Stomach (tissue), 9 donors: Measurements from ENCODE around the gene EXOC3L1. TPM values are rescaled to one million over a fixed set of nuclear protein-coding genes. Genes with fewer than 3 reads are reported as not detected.

ENCODE experiments used
- DNase-seq, 2 donors: peaks; one replicate each; pipeline versions ENCODE4 v3.0.0 to v3.0.0-alpha.2; 2013 to 2019
- H3K27ac ChIP-seq, 5 donors: fragments of 200-600 bp in 4 of 5; sonication (generic) in 4 of 5; one replicate each; pipeline ENCODE4 v1.5.1; 2013 to 2019; ENCODE audit warnings: mild to moderate bottlenecking in 1 of 5, moderate library complexity in 1 of 5
- H3K27me3 ChIP-seq, 3 donors: fragments of 200-600 bp; sonication (generic); one replicate each; pipeline ENCODE4 v1.5.1; 2017 to 2019; ENCODE audit warnings: mixed run types in 1 of 3
- H3K36me3 ChIP-seq, 4 donors: fragments of 200-600 bp; sonication (generic); 1 replicate in 3 of 4; 2 replicates in 1 of 4; pipeline ENCODE4 v1.5.1; 2016 to 2019
- H3K4me1 ChIP-seq, 4 donors: fragments of 200-600 bp; sonication (generic); one replicate each; pipeline ENCODE4 v1.5.1; 2016 to 2019
- H3K4me3 ChIP-seq, 4 donors: fragments of 200-600 bp; sonication (generic) in 3 of 4; one replicate each; pipeline ENCODE4 v1.5.1; 2016 to 2019; ENCODE audit warnings: mild to moderate bottlenecking in 1 of 4
- H3K9me3 ChIP-seq, 4 donors: fragments of 200-600 bp; sonication (generic); one replicate each; pipeline ENCODE4 v1.5.1; 2016 to 2019
- EP300 ChIP-seq: sonication (generic); formaldehyde crosslinking; IDR thresholded peaks from one replicate; pipeline ENCODE4 v1.6.1; 2017; ENCODE audit warnings: antibody characterized with exemption
- POLR2A ChIP-seq, 4 donors: fragments of 450-650 bp; IDR thresholded peaks; one replicate each; pipeline ENCODE4 v1.6.1; 2016; ENCODE audit warnings: antibody characterized with exemption in 4 of 4, control low read depth in 2 of 4, mild to moderate bottlenecking in 1 of 4, moderate library complexity in 1 of 4
- POLR2AphosphoS5 ChIP-seq, 3 donors: sonication (generic); formaldehyde crosslinking; IDR thresholded peaks; one replicate each; pipeline ENCODE4 v1.6.1; 2016; ENCODE audit warnings: antibody characterized with exemption in 3 of 3
- WGBS, 5 donors: extraction: QIAGEN DNeasy Blood & Tissue Kit in 3 of 5; methylation state at CpG; one replicate each; pipeline versions ENCODE4 v1.1.5 to v1.1.7; 2013 to 2018; 5-methylcytosine and 5-hydroxymethylcytosine counted together
- intact Hi-C: fragments of 100-400 bp; cut with DNase I; formaldehyde crosslinking; loops from one replicate; pipeline ENCODE4 v1.15.1; 2023; ENCODE audit warnings: low total_unique reads
- polyA plus RNA-seq, 3 donors: library from polyadenylated mRNA; stranded (reverse); fragments of 200-250 nt; gene quantifications; one replicate each; pipeline ENCODE4 v1.2.3, GENCODE V29; 2013
- total RNA-seq, 5 donors: library from RNA; depleted of rRNA; stranded (reverse); fragments of >200 nt; gene quantifications; one replicate each; pipeline versions ENCODE4 v1.1.0 to v1.2.3, GENCODE V29; 2014 to 2016
- TF ChIP-seq, protein P1 (sequence below), 7 experiments: fragments of 450-650 bp in 4 of 7; fragments of 200-600 bp in 3 of 7; sonication (generic) in 3 of 7; IDR thresholded peaks; one replicate each; pipeline ENCODE4 v1.5.1; 2016 to 2019; ENCODE audit warnings: antibody characterized with exemption in 7 of 7, control low read depth in 2 of 7, mild to moderate bottlenecking in 1 of 7
- donor health status: healthy with polysubstance abuse.
- donor health status: Bipolar disorder and iron deficiency.
- donor health status: healthy.

EXOC3L1 gene
- total and polyA plus RNA-seq, 8 donors: 1.3 to 25.5 (median 6.8) TPM; not detected in 1

DNA sequence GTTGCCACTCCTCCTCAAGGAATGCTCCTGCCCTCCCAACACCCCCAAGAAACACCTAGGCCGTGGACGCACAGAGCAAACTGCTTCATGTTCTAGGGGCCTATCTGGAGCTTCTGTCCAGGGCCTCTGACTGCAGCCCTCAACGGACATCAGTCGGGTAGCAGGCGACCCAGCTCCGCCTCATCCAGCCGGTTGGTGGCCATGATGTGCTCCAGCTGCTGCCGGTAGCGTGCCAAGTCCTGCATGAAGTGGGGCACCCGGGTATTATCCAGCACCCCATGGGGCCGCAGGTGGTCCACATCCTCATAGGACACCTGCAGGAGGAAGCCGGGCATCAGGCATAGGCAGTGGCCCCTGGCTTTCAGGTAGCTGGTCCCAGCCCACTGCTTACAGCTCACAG, 13.3 kb downstream of the EXOC3L1 start:
- H3K27ac ChIP-seq: no peak overlapping the region
- H3K27me3 ChIP-seq: peaks cover 0 to 18% (median 0%) of the 10 kb centered on the region in 3 donors
- 84 to 95% (median 89%) methylated on average over 7 to 12 of the region's 12 CpGs for WGBS, 5 donors
- intact Hi-C loops: no loop called here
- no peak overlapping the region for H3K4me3 ChIP-seq
- TF ChIP-seq EP300 (no peak), POLR2A (IDR thresholded peaks at IDR 0.05) (no peak), POLR2AphosphoS5 (IDR thresholded peaks at IDR 0.05) (no peak)
- TF ChIP-seq, protein P1, sequence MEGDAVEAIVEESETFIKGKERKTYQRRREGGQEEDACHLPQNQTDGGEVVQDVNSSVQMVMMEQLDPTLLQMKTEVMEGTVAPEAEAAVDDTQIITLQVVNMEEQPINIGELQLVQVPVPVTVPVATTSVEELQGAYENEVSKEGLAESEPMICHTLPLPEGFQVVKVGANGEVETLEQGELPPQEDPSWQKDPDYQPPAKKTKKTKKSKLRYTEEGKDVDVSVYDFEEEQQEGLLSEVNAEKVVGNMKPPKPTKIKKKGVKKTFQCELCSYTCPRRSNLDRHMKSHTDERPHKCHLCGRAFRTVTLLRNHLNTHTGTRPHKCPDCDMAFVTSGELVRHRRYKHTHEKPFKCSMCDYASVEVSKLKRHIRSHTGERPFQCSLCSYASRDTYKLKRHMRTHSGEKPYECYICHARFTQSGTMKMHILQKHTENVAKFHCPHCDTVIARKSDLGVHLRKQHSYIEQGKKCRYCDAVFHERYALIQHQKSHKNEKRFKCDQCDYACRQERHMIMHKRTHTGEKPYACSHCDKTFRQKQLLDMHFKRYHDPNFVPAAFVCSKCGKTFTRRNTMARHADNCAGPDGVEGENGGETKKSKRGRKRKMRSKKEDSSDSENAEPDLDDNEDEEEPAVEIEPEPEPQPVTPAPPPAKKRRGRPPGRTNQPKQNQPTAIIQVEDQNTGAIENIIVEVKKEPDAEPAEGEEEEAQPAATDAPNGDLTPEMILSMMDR (IDR thresholded peaks at IDR 0.05): no peak
- DNase-seq: no peak
- H3K4me1 ChIP-seq: peaks cover 37 to 78% (median 49%) of the 10 kb centered on the region in 4 donors
- peaks cover 0 to 7% (median 1%) of the 10 kb centered on the region in 4 donors for H3K36me3 ChIP-seq
- H3K9me3 ChIP-seq: no peaks in the 10 kb centered on the region

DNA sequence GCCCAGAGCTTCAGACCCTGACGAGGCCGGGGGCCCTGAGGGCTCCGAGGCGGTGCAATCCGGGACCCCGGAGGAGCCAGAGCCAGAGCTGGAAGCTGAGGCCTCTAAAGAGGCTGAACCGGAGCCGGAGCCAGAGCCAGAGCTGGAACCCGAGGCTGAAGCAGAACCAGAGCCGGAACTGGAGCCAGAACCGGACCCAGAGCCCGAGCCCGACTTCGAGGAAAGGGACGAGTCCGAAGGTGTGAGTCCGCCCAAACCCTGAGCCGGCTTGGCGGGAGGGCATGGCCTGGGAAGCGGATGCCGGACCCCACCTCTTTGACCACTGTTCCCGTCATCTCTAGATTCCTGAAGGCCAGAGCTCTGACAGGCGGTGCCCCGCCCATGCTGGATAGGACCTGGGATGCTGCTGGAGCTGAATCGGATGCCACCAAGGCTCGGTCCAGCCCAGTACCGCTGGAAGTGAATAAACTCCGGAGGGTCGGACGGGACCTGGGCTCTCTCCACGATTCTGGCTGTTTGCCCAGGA, 15.2 kb downstream of the EXOC3L1 start:
- intact Hi-C loops: no loop called here
- 50 to 63% (median 56%) methylated on average over 23 to 31 of the region's 31 CpGs for WGBS, 5 donors
- no peaks in the 10 kb centered on the region for H3K9me3 ChIP-seq
- peak overlapping the region; percentile 43 to 52 (median 49) for H3K4me3 ChIP-seq
- peaks cover 0 to 27% (median 0%) of the 10 kb centered on the region in 3 donors for H3K27me3 ChIP-seq
- peak overlapping the region; percentile 63 to 92 (median 89) for H3K27ac ChIP-seq
- TF ChIP-seq EP300 (no peak), POLR2A (IDR thresholded peaks at IDR 0.05) (no peak)
- TF ChIP-seq, protein P1 (IDR thresholded peaks at IDR 0.05): no peak
- H3K36me3 ChIP-seq: peaks cover 0 to 7% (median 1%) of the 10 kb centered on the region in 4 donors
- H3K4me1 ChIP-seq: peaks cover 48 to 79% (median 61%) of the 10 kb centered on the region in 4 donors
- DNase-seq: no peak

DNA sequence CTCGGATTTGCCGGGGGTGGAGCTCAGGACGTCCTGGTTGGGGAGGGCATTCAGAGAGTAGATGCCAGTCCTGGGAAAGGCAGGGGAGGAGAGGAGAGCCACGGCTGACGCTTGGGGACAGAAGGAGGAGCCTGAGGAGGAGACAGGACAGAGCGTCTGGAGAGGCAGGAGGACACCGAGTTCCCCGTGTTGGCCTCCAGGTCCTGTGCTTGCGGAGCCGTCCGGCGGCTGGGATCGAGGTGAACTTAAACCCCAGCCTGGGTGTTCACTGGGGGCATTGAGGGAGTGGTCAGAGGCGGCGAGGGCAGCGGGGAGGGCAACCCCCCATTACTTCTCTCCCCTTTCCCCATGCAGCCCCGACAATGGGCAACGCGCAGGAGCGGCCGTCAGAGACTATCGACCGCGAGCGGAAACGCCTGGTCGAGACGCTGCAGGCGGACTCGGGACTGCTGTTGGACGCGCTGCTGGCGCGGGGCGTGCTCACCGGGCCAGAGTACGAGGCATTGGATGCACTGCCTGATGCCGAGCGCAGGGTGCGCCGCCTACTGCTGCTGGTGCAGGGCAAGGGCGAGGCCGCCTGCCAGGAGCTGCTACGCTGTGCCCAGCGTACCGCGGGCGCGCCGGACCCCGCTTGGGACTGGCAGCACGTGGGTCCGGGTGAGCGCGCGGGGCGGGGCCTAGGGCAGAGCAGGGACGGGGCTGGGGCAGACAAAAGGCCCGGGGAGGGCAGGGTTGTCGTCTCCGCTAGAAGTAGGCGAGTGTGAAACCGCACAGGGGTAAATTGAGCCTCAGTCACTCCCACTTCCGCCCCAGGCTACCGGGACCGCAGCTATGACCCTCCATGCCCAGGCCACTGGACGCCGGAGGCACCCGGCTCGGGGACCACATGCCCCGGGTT, 15.9 kb downstream of the EXOC3L1 start:
- H3K4me1 ChIP-seq: peaks cover 55 to 80% (median 66%) of the 10 kb centered on the region in 4 donors
- no peaks in the 10 kb centered on the region for H3K9me3 ChIP-seq
- peak; percentile 94 to 96 for DNase-seq
- TF ChIP-seq, protein P1 (IDR thresholded peaks at IDR 0.05): peak in 4 of 7 experiments; percentile 13 to 44 (median 24)
- no peak for TF ChIP-seq EP300
- peak in 1 of 4 donors; percentile 69 for TF ChIP-seq POLR2A (IDR thresholded peaks at IDR 0.05)
- peak; percentile 73 to 93 (median 92) for TF ChIP-seq POLR2AphosphoS5 (IDR thresholded peaks at IDR 0.05)
- WGBS, 5 donors: 0 to 2% (median 1%) methylated on average over 23 to 71 of the region's 71 CpGs
- H3K4me3 ChIP-seq: peak overlapping the region; percentile 43 to 52 (median 49)
- peaks cover 0 to 7% (median 1%) of the 10 kb centered on the region in 4 donors for H3K36me3 ChIP-seq
- intact Hi-C loops: no loop called here
- H3K27me3 ChIP-seq: peaks cover 0 to 34% (median 0%) of the 10 kb centered on the region in 3 donors
- H3K27ac ChIP-seq: peak overlapping the region; percentile 63 to 92 (median 89)

DNA sequence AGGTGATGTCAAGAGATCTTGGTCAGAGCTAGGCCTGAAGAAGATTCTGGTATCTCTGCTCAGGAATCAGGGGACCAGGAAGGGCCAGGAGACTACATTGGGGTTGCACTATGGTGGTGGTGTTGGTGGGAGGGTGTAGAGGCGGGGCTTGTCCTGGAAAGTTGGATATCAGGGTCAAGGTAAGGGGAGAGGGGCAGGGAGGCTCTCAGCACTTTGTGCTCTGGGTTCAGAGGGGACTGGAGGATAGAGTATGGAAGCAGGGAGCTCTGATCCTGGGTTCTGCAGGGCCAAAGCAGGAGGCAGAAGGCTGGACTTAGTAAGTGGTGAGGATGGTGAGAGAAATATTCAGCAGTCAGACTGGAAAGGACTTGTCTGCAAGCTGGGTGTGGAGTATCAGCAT, 16.6 kb downstream of the EXOC3L1 start:
- Histone ChIP-seq H3K4me1 (peaks cover 48 to 77% (median 64%) of the 10 kb centered on the region in 4 donors), H3K4me3 (peak overlapping the region; percentile 43 to 52 (median 49)), H3K9me3 (no peaks in the 10 kb centered on the region), H3K27ac (peak overlapping the region; percentile 63 to 92 (median 89)), H3K27me3 (peaks cover 0 to 38% (median 0%) of the 10 kb centered on the region in 3 donors), H3K36me3 (peaks cover 0 to 7% (median 1%) of the 10 kb centered on the region in 4 donors)
- TF ChIP-seq, protein P1 (IDR thresholded peaks at IDR 0.05): no peak
- TF ChIP-seq EP300 (no peak), POLR2AphosphoS5 (IDR thresholded peaks at IDR 0.05) (no peak), POLR2A (IDR thresholded peaks at IDR 0.05) (no peak)
- intact Hi-C loops: no loop called here
- 78 to 94% (median 86%) methylated on average over 1 of the region's 1 CpG for WGBS, 5 donors
- no peak for DNase-seq
